Renal pelvis (tissue), 4 donors: ENCODE results near the gene ASTL. TPM values are rescaled to one million over a fixed set of nuclear protein-coding genes. Genes with fewer than 3 reads are reported as not detected.

ENCODE experiments used
- DNase-seq: peaks from one replicate; pipeline ENCODE4 v3.0.0-alpha.2; 2013
- polyA plus RNA-seq, 3 donors: library from polyadenylated mRNA; unstranded; fragments of 120-200 nt; gene quantifications; one replicate each; pipeline ENCODE4 v1.2.1, GENCODE V29; 2013; ENCODE audit not compliant: insufficient read length in 3 of 3

ASTL gene
- polyA plus RNA-seq, 3 donors, result 0.18 to 0.23 TPM; not detected in 1

DNA sequence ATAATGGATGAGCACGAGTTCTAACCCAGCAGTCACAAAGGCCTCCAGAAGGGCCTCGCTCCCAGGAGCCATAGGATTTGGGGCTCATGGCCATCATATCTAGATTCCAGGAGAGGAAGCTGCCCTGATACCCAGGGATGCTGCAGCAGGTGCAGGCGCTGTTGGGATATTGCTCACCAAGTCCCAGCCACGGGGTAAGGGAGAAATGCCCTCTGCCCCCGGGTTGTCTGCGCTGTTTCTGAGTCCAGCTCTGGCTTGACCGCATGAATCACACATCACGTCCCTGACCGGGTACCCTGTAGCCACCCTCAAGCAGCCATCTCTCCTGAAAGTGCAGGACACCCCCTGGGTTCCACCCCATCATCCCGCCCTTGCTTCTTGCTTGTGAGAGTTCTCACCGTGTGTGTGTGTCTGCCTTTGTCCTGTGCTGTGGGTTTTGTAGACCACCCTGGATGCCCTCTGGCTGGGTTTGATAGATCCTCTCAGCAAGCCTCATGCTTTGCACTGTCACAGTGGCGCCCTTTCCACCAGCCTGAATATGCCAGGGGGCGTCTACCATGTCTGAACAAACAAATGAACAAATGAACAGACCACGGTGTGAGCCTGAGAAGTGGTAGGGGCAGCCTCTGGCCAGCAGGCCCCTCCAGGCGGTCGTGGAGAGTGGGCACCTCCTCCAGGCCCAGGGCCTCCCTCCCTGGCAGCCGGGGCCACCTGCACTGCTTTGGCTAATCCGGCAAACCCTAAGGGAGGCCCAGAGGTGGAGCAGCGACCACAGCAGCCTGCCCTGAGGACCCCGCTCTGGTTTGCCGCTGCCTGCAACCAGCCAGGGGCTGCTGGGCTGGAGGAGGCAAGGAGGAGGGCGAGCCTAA lies 54.1 kb downstream of the ASTL start:
- DNase-seq, result no peak

GRCh38 chr2:96083064-96083939 lies 55.0 kb downstream of the ASTL start:
- DNase-seq, result no peak

DNA sequence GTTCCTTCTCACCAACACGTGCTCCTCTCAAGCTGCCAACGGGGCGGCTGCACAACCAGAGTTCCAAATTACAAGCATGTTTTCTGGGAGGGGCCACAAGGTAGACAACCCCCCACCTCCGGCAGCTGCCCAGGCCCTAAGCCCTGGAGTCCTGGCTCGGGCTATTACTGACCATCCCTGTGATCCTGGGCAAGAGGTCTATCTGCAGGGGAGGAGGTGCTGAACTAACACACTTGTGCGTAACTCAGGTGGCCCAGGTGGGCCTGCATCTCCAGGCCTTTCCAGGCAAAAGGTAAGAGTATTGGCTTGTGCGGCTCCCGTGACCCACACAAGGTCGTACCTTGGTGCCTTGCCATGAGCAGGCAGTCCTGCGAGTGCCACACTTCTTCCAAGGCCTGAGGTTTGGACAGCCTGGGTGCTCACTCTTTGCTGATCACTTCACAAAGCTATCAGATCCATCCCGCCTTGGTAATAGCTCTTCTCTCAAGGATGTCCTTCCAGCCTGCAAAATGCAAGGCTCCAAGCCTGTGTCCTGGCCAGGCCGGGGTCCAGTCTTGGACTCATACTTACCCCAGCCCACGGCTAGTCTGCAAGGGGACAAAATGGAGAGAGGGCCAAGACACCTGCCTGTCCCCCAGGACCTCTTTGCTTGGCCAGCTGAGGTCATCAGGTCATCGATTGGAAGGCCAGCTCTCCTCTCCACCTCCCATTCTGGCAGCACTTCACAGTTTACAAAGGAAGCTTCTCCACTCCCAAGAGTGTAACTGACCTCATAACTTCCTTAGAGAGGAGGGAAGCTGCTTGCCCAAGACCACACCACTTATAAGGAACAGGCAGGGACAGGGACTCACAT lies 55.9 kb downstream of the ASTL start:
- no peak for DNase-seq

DNA sequence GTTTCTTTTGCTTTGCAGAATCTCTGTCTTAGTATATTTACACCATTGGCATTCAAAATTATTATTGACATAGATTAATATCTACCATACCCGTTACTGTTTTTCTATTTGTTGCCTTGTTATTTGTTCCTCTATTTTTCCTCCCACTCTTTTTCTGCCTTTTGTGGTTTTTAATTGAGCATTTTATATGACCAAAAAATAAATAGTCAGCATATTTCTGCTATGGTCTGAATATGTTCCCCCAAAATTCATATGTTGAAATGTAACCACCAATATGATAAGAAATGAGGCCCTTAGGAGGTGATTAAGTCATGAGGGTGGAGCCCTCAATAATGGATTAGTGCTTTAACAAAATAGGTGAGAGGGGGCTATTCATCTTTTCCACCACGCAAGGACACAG lies 57.3 kb downstream of the ASTL start:
- no peak for DNase-seq

DNA sequence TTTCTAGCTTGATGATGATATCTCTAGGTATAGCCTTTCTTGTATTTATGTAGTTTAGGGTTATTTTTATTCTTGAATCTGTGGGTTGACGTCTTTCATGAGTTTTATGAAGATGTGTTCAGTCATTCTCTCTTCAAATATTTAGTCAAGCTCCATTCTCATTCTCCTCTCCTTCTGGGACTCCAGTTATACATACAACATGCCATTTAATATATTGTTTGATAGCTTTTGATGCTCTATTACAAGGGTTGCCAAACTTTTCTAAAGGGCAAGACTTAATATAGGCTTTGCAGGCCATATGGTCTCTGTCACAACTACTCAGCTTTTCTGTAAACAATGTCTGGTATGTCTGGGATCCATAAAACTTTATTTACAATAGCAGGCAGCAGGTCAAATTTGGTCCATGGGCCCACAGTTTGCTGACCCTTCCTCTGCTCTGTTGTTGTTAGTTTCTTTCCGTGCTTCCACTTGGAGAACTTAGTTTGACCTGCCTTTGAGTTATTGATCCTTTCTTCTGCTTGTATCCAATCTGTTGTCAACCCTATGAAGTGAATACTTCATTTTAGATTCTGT lies 63.0 kb downstream of the ASTL start:
- DNase-seq, result no peak

DNA sequence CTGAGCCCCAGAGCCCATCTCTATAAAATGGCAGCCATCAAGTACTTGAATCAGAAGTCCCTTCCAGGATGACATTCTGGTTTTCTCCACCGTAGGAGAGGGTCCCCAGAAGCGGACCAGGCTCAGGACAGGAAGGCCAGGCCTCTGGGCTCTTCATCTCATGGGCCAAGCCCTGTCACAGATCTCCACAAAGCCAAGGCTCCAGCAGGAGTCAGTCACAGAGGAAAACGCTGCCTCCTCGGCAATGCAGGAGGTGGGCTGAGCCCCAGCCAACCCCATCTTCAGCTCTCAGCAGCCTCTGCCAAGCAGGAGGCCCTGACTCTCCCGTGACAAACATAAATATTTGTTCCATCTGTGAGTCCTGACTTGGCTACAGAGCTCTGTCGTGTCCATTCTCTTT lies 64.1 kb downstream of the ASTL start:
- DNase-seq, result no peak

GRCh38 chr2:96073170-96073775 lies 65.0 kb downstream of the ASTL start:
- DNase-seq, result no peak

Other genes with a start within 250 kb of the ASTL start
- 10 to 100 TPM; 11.6 to 31.9 (median 29.1) TPM for gene ANKRD36C, start 146.7 kb downstream of the ASTL start, polyA plus RNA-seq
- 1 to 10 TPM in 2 of 3 donors, under 1 TPM in 1; 0.71 to 4.0 (median 2.8) TPM for gene GPAT2, start 103.6 kb downstream of the ASTL start, polyA plus RNA-seq
- gene ADRA2B, start 21.9 kb downstream of the ASTL start, polyA plus RNA-seq, result 1 to 10 TPM; 3.9 to 5.9 (median 5.3) TPM
- 1 to 10 TPM; 3.1 to 4.9 (median 3.7) TPM for gene DUSP2, start 6.9 kb upstream of the ASTL start, polyA plus RNA-seq
- gene STARD7, start 70.3 kb upstream of the ASTL start, polyA plus RNA-seq, result 100 to 1,000 TPM; 142 to 163 (median 144) TPM
- 10 to 100 TPM; 44.8 to 48.3 (median 45.2) TPM for gene TMEM127, start 127.5 kb upstream of the ASTL start, polyA plus RNA-seq
- gene CIAO1, start 127.7 kb upstream of the ASTL start, polyA plus RNA-seq, result 10 to 100 TPM; 55.7 to 82.8 (median 80.3) TPM
- 100 to 1,000 TPM; 187 to 206 (median 203) TPM for gene SNRNP200, start 167.0 kb upstream of the ASTL start, polyA plus RNA-seq
- gene ITPRIPL1, start 186.8 kb upstream of the ASTL start, polyA plus RNA-seq, result 1 to 10 TPM; 4.5 to 5.2 (median 4.7) TPM
- 10 to 100 TPM; 18.9 to 22.0 (median 19.7) TPM for gene NCAPH, start 197.3 kb upstream of the ASTL start, polyA plus RNA-seq